GM10266 (cell line): ENCODE results near the gene NEURL2.

Experiments
- DNase-seq: peaks from one replicate; pipeline ENCODE4 v3.0.0; 2012; ENCODE audit errors: extremely low spot score
- CTCF ChIP-seq: IDR thresholded peaks from 2 replicates; pipeline ENCODE4 v1.5.1; 2012; ENCODE audit warnings: mild to moderate bottlenecking, low read depth; ENCODE audit not compliant: control insufficient read depth, insufficient read depth; ENCODE audit errors: missing control alignments

NEURL2 gene

GRCh38 chr20:45860560-45861220 lies 30.3 kb downstream of the NEURL2 start:
- DNase-seq = no peak
- no peak for TF ChIP-seq CTCF

- no peak for TF ChIP-seq CTCF
- no peak for DNase-seq
Observed at GRCh38 chr20:45859916-45860315, 31.1 kb downstream of the NEURL2 start.

- DNase-seq = peak; percentile 72
- no peak for TF ChIP-seq CTCF
Observed at GRCh38 chr20:45857882-45858216, 33.2 kb downstream of the NEURL2 start.

- peak; percentile 98 for DNase-seq
- TF ChIP-seq CTCF = no peak
Observed at GRCh38 chr20:45857114-45857881, 33.7 kb downstream of the NEURL2 start, which contains the start of the genes ACOT8 and ZSWIM3. Gene ACOT8 (minus strand): TSS chr20:45857392. CDS start chr20:45857315, 77 bp downstream. Gene ZSWIM3 (plus strand): TSS chr20:45857614. CDS start chr20:45857826, 212 bp downstream.

DNA sequence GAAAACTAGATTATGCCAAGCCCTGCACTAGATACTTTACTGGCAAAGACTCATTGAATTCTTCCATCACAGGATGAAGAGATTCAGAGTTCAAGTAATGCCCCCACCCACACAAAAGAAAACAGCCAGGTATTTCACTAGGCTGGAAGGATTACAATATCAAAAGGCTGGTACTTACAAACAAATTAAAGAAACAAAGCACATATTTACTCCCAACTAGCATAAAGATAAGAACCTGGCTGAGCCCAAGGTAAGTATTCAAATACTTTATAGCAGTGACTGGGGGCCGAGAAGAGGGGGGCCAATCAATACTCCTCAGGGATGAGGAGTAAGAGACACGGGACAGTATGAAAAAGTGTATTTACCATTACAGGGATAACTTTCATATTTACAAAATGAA lies 37.5 kb downstream of the NEURL2 start:
- no peak for TF ChIP-seq CTCF
- DNase-seq = no peak

GRCh38 chr20:45852326-45852725 lies 38.7 kb downstream of the NEURL2 start:
- no peak for DNase-seq
- TF ChIP-seq CTCF = no peak

DNA sequence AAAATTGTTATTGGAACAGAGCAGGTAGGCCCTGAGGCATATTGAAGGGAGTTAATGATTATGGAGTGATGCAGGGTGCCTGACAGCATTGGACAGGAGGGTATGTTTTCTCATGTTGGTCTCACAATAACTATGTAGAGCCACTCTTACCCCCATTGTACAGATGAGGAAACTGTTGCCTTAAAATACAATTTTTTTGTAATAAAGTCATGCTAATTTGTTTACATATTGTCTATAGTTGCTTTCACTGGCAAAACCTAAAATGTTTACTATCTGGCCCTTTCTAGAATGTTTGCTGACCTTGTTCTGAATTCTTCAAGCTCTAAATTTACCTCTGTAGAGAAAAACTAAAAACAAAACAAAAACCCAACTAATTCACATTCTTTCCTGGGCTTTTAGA lies 39.5 kb downstream of the NEURL2 start:
- DNase-seq = no peak
- TF ChIP-seq CTCF = no peak
